Naive B cell (primary cell): ENCODE measurements around the gene HYCC2. TPM values are rescaled to one million over a fixed set of nuclear protein-coding genes. Genes with fewer than 3 reads are reported as not detected.
"Not testable (repeated sequence)": the region's sequence is repeated elsewhere in the genome, so short reads cannot be mapped to it uniquely, and the experiment has no call there.

Experiments
- ATAC-seq, 2 donors: fragments of 150-1000 bp; cut with Tn5 transposase; 2 replicates each; pipeline ENCODE4 v1.10.0; 2021; ENCODE audit warnings: low read depth in 2 of 2, mild to moderate bottlenecking in 2 of 2, moderate library complexity in 2 of 2
- DNase-seq: peaks from one replicate; pipeline ENCODE4 v3.0.0; 2022
- H3K27ac Mint-ChIP-seq, 6 donors: one replicate each; pipeline ENCODE4 v1.8.0; 2020 to 2022; ENCODE audit warnings: mild to moderate bottlenecking in 6 of 6, mixed read lengths in 6 of 6, moderate library complexity in 5 of 6, inconsistent platforms in 2 of 6
- H3K27me3 Mint-ChIP-seq, 3 donors: one replicate each; pipeline ENCODE4 v1.8.0; 2021 to 2022; ENCODE audit warnings: mixed read lengths in 3 of 3, mild to moderate bottlenecking in 1 of 3
- H3K36me3 Mint-ChIP-seq, 2 donors: one replicate each; pipeline ENCODE4 v1.8.0; 2020 to 2022; ENCODE audit warnings: mixed read lengths in 2 of 2, inconsistent platforms in 1 of 2, mild to moderate bottlenecking in 1 of 2
- H3K4me1 Mint-ChIP-seq, 3 donors: one replicate each; pipeline ENCODE4 v1.8.0; 2020 to 2022; ENCODE audit warnings: mixed read lengths in 3 of 3, inconsistent platforms in 1 of 3, mild to moderate bottlenecking in 1 of 3, moderate library complexity in 1 of 3
- H3K4me3 Mint-ChIP-seq, 8 donors: one replicate each; pipeline ENCODE4 v1.8.0; 2020 to 2022; ENCODE audit warnings: mild to moderate bottlenecking in 8 of 8, mixed read lengths in 8 of 8, moderate library complexity in 8 of 8, inconsistent platforms in 2 of 8
- H3K9me3 Mint-ChIP-seq, 7 donors: one replicate each; pipeline ENCODE4 v1.8.0; 2020 to 2022; ENCODE audit warnings: mixed read lengths in 7 of 7, mild to moderate bottlenecking in 5 of 7, inconsistent platforms in 2 of 7, moderate library complexity in 1 of 7
- polyA plus RNA-seq, 6 donors: library from polyadenylated mRNA; unstranded; fragments of 300-500 nt; fragmentation: Illumina TruSeq; gene quantifications; one replicate each; pipeline ENCODE4 v1.2.3, GENCODE V29; 2021; ENCODE audit warnings: low read depth in 6 of 6

HYCC2 gene
- polyA plus RNA-seq, 6 donors from 2014 or later, result 12.3 to 24.6 (median 20.5) TPM

DNA sequence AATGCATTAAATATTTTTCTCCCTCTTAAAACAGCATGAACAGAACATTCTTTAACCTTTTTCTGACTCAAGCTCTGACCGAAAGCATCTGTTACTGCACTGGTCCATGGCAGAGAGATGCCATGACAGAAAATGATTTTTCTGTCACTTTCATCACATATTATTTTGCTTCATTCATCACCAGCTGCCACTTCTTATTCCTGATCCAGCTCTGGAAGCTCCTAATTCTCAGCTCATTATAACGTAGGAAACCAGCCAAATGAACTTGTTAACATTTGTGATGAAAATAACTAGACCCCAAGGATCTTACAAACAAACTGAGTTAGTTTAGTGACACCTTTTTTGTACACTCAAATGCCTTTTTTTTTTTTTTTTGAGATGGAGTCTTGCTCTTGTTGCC is 36.9 kb upstream of the HYCC2 start:
- Mint-ChIP-seq H3K9me3 (no peaks in the 10 kb centered on the region), H3K4me3 (no peak overlapping the region), H3K27me3 (no peaks in the 10 kb centered on the region), H3K36me3 (peaks cover 12 to 15% of the 10 kb centered on the region in 2 donors), H3K27ac (no peak overlapping the region), H3K4me1 (peaks cover 5 to 10% (median 6%) of the 10 kb centered on the region in 3 donors)
- DNase-seq (no peak), ATAC-seq (no peak)

DNA sequence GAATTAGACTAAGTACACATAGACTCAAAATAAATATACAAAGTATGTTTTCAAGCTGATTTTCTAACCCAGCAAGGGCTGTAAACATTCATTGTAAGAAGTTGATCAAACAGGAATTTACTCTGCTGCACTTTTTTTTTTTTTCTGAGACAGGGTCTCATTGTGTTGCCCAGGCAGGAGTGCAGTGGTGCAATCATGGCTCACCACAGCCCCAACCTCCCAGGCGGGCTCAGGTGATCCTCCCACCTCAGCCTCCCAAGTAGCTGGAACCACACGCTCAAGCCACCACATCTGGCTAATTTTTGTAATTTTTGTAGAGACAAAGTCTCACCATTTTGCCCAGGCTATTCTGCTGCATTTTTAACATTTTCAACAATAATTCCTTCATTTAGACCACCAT is 36.2 kb upstream of the HYCC2 start:
- DNase-seq, result no peak
- Mint-ChIP-seq H3K27ac (no peak overlapping the region), H3K4me1 (peaks cover 3 to 8% (median 4%) of the 10 kb centered on the region in 3 donors), H3K4me3 (no peak overlapping the region), H3K27me3 (no peaks in the 10 kb centered on the region), H3K36me3 (peaks cover 12 to 15% of the 10 kb centered on the region in 2 donors), H3K9me3 (no peaks in the 10 kb centered on the region)
- ATAC-seq, result no peak

DNA sequence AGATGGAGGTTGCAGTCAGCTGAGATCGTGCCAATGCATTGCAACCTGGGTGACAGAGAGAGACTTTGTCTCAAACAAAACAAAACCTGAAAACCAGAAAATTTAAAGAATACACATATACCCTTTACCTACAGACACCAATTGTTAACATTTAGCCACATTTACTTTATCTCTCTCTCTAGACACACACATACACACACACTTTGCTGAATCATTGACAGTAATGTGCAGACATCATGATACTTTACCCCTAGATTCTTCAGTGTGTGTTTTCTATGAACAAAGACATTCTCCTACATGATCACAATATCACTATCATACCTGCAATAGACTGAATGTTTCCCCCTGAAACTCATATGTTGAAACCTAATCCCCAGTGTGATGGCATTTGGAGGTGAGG is 34.3 kb upstream of the HYCC2 start:
- peaks cover 0 to 4% (median under 1%) of the 10 kb centered on the region in 3 donors for H3K4me1 Mint-ChIP-seq
- no peaks in the 10 kb centered on the region for H3K27me3 Mint-ChIP-seq
- peaks cover 12 to 15% of the 10 kb centered on the region in 2 donors for H3K36me3 Mint-ChIP-seq
- no peak for ATAC-seq
- no peak overlapping the region for H3K4me3 Mint-ChIP-seq
- H3K9me3 Mint-ChIP-seq, result no peaks in the 10 kb centered on the region
- DNase-seq, result no peak
- peak overlapping the region in 1 of 6 donors; percentile 39 for H3K27ac Mint-ChIP-seq

DNA sequence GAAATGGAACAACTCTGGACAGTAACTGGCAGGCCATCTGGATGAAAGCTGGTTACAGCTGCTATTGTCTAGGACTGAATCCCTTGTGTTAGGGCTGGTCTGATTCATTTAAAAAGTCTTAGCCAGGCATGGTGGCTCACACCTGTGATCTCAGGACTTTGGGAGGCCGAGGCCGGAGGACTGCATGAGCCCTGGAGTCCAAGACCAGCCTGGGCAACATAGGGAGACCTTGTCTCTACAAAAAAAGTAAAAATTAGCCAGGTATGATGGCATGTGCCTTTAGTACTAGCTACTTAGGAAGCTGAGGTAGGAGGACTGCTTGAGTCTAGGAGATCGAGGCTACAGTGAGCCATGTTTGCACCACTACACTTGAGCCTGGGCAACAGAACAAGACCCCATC is 29.0 kb upstream of the HYCC2 start:
- H3K4me3 Mint-ChIP-seq, result no peak overlapping the region
- DNase-seq (no peak), ATAC-seq (no peak)
- H3K27ac Mint-ChIP-seq, result no peak overlapping the region
- H3K27me3 Mint-ChIP-seq, result no peaks in the 10 kb centered on the region
- no peaks in the 10 kb centered on the region for H3K9me3 Mint-ChIP-seq
- peaks cover 0 to under 1% of the 10 kb centered on the region in 2 donors for H3K36me3 Mint-ChIP-seq
- H3K4me1 Mint-ChIP-seq, result peaks cover 0 to 4% (median 0%) of the 10 kb centered on the region in 3 donors

DNA sequence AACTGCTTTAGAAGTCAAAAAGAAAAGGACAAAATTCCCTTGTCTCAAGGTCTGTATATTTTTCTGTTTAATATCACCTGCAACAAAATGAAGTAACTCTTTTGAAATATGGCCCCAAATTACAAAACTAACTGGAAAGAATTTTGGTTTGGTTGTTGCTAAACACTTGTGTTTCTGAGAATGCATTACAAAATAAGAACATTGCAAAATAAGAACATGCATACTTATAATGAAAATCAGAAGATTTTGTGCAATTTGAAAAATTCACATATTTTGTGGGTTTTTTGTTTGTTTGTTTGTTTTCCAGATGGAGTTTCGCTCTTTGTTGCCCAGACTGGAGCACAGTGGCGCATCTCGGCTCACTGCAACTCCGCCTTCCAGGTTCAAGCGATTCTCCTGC is 22.1 kb upstream of the HYCC2 start:
- Mint-ChIP-seq H3K36me3 (no peaks in the 10 kb centered on the region), H3K27ac (no peak overlapping the region), H3K27me3 (no peaks in the 10 kb centered on the region), H3K4me3 (no peak overlapping the region), H3K9me3 (no peaks in the 10 kb centered on the region), H3K4me1 (peaks cover 0 to 4% (median 0%) of the 10 kb centered on the region in 3 donors)
- DNase-seq, result no peak
- ATAC-seq, result no peak

DNA sequence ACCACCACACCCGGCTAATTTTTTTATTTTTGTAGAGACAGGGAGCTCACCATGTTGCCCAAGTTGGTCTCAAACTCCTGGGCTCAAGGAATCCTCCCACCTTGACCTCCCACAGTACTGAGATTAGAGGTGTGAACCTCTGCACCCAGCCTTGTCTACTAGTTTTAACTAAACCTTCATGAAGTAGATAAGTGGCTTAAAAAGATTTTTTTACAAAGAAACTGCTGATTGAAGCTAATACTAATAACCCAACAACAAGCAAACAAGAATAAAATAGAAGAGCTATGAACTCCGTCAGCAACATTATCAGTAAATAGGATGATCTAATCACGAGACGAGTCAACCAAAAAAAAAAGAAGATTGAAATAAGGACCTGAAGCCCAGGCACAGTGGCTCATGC is 19.1 kb upstream of the HYCC2 start:
- no peak overlapping the region for H3K4me3 Mint-ChIP-seq
- DNase-seq, result no peak
- H3K36me3 Mint-ChIP-seq, result no peaks in the 10 kb centered on the region
- peaks cover 0 to 4% (median 0%) of the 10 kb centered on the region in 3 donors for H3K4me1 Mint-ChIP-seq
- H3K27ac Mint-ChIP-seq, result peak overlapping the region in 2 of 6 donors; percentile 29 to 68
- H3K9me3 Mint-ChIP-seq, result no peaks in the 10 kb centered on the region
- H3K27me3 Mint-ChIP-seq, result no peaks in the 10 kb centered on the region
- no peak for ATAC-seq

DNA sequence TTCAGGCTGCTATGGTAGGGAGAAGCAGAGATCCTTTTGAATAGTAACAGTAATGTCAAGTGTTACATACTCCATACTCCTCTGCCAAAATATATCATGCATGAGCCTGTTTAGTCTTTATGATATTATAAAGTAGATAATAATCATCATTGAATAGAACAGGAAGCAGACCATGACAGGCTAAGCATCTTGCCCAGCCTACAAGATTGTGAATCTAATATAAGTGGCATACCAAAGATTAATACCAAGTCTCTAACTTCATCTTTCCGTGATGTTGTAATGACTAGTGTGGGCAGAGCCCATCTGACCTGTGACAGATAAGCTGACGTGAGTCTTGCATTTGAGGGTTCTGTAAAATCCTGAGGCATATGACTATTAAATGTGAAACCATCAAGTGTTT is 13.4 kb upstream of the HYCC2 start:
- DNase-seq (no peak), ATAC-seq (no peak)
- Mint-ChIP-seq H3K36me3 (no peaks in the 10 kb centered on the region), H3K4me1 (no peaks in the 10 kb centered on the region), H3K27ac (peak overlapping the region in 1 of 6 donors; percentile 49), H3K27me3 (no peaks in the 10 kb centered on the region), H3K9me3 (no peaks in the 10 kb centered on the region), H3K4me3 (no peak overlapping the region)

DNA sequence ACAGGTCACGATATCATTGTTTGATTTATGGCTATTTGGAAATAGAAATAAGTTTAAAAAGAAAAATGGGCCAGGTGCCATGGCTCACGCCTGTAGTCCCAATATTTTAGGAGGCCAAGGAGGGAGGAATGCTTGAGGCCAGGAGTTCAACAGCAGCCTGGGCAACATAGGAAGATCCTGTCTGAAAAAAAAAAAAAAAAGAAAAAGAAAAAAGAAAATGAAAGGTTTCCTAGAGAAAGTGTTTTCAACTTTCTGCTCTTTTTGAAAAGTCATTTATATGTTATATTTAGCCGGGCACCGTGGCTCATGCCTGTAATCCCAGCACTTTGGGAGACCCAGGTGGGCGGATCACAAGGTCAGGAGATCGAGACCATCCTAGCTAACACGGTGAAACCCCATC is 3.5 kb upstream of the HYCC2 start:
- no peak for DNase-seq
- H3K27me3 Mint-ChIP-seq, result no peaks in the 10 kb centered on the region
- peak overlapping the region in 1 of 8 donors; percentile 65 for H3K4me3 Mint-ChIP-seq
- peaks cover 21 to 38% (median 23%) of the 10 kb centered on the region in 3 donors for H3K4me1 Mint-ChIP-seq
- H3K9me3 Mint-ChIP-seq, result no peaks in the 10 kb centered on the region
- ATAC-seq, result no peak
- H3K36me3 Mint-ChIP-seq, result no peaks in the 10 kb centered on the region
- H3K27ac Mint-ChIP-seq, result peak overlapping the region in 2 of 6 donors; percentile 40 to 66

DNA sequence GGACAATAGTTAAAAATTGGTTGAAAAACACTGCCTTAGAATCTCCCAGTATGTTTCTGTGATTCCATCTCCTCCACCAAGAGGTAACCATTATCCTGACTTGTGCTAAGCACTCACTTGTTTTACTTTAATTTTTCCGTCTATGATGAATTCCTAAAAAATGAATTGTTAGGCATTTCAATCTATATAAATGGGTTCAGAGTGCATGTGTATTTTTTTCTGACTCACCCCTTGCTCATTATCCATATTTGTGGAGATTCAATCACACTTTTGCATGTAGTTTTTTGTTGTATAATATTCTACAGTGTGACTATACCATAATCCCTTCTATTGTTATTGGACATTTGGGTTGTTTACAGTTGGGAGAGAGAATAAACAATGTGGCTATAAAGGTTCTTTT is 1.6 kb upstream of the HYCC2 start:
- no peaks in the 10 kb centered on the region for H3K9me3 Mint-ChIP-seq
- H3K27me3 Mint-ChIP-seq, result no peaks in the 10 kb centered on the region
- no peak for DNase-seq
- no peak for ATAC-seq
- no peaks in the 10 kb centered on the region for H3K36me3 Mint-ChIP-seq
- H3K4me1 Mint-ChIP-seq, result peaks cover 33 to 51% (median 37%) of the 10 kb centered on the region in 3 donors
- H3K27ac Mint-ChIP-seq, result peak overlapping the region in 2 of 6 donors; percentile 33 to 40
- peak overlapping the region; percentile 9 to 99 (median 51) for H3K4me3 Mint-ChIP-seq

DNA sequence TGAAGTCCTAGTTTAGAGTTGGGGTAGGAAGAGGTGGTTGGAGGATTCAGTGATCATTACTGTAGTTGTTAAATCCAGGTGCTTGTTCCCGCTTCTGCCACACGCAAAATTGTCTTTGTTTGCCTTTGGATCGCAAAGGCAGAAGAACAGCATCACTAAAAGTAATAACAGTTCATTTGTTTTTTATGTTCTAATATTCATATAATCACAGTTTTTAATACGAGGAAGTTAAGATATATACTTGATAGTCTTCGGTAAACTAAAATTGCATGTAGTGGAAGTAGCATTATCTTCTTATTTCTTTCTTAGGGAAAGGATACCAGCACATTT is 695 bp upstream of the HYCC2 start:
- H3K9me3 Mint-ChIP-seq, result no peaks in the 10 kb centered on the region
- peak overlapping the region; percentile 90 to 98 (median 97) for H3K27ac Mint-ChIP-seq
- peak overlapping the region; percentile 92 to 100 (median 98) for H3K4me3 Mint-ChIP-seq
- ATAC-seq (no peak), DNase-seq (no peak)
- no peaks in the 10 kb centered on the region for H3K27me3 Mint-ChIP-seq
- H3K4me1 Mint-ChIP-seq, result peaks cover 33 to 49% (median 37%) of the 10 kb centered on the region in 3 donors
- no peaks in the 10 kb centered on the region for H3K36me3 Mint-ChIP-seq

DNA sequence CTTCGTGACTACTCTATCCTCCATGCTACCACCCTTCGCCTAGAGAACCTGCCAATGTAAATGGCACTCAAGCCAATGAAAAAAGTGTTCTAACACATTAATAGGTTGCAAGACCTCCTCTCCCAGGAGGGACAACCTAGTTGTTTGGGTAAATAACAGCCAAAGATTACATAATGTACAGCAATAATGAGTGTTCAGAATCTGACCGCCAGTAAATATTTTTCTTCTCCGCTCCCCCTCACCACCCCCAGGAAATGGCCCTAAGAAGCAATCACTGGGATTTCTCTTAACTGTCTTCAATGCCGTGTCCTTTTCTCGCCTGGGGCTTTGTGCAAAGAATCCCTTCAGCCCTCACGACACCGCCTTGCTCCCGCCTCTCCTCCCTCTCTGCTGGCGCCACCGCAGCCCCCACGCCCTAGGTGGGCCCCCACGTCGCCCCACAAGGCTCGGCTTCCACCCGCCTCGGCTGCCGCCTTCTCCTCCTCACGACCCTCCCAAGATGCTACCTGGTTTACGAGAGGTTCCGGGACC is 458 bp downstream of the HYCC2 start:
- Mint-ChIP-seq H3K27ac (peak overlapping the region; percentile 90 to 98 (median 97)), H3K36me3 (no peaks in the 10 kb centered on the region), H3K4me1 (peaks cover 33 to 57% (median 43%) of the 10 kb centered on the region in 3 donors), H3K9me3 (no peaks in the 10 kb centered on the region), H3K27me3 (no peaks in the 10 kb centered on the region), H3K4me3 (peak overlapping the region; percentile 92 to 100 (median 98))
- DNase-seq (no peak), ATAC-seq (peak; percentile 31 to 37)

DNA sequence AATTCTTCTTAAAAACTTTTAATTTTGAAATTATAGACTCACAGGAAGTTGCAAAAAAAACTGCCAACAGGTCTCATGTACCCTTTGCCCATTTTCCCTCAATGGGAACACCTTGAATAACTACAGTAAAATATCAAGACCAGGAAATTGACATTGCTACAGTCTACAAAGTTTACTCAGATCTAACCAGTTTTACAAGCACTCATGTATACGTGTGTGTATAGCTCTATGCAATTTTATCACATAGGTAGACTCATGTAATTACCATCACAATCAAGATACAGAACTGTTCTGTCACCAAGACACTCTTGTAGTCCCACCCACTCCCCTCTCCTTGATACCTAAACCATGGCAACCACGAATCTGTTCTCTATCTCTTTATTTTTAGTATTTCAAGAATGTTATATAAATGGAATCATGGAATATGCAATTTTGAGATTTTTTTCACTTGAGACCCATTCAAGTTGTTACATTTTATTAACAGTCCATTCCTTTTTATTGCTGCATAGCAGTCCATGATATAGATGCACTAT is 6.6 kb downstream of the HYCC2 start:
- Mint-ChIP-seq H3K9me3 (no peaks in the 10 kb centered on the region), H3K27ac (no peak overlapping the region), H3K4me3 (no peak overlapping the region), H3K4me1 (peaks cover 24 to 50% (median 38%) of the 10 kb centered on the region in 3 donors), H3K36me3 (peaks cover 0 to 7% of the 10 kb centered on the region in 2 donors), H3K27me3 (no peaks in the 10 kb centered on the region)
- no peak for DNase-seq
- no peak for ATAC-seq

DNA sequence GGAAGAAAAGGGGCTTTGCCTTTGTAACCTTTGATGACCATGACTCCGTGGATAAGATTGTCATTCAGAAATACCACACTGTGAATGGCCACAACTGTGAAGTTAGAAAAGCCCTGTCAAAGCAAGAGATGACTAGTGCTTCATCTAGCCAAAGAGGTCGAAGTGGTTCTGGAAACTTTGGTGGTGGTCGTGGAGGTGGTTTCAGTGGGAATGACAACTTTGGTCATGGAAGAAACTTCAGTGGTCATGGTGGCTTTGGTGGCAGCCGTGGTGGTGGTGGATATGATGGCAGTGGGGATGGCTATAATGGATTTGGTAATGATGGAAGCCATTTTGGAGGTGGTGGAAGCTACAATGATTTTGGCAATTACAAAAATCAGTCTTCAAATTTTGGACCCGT is 8.0 kb downstream of the HYCC2 start:
- peak overlapping the region in 2 of 6 donors; percentile 12 to 83 for H3K27ac Mint-ChIP-seq
- H3K27me3 Mint-ChIP-seq, DNase-seq: not testable (repeated sequence)

DNA sequence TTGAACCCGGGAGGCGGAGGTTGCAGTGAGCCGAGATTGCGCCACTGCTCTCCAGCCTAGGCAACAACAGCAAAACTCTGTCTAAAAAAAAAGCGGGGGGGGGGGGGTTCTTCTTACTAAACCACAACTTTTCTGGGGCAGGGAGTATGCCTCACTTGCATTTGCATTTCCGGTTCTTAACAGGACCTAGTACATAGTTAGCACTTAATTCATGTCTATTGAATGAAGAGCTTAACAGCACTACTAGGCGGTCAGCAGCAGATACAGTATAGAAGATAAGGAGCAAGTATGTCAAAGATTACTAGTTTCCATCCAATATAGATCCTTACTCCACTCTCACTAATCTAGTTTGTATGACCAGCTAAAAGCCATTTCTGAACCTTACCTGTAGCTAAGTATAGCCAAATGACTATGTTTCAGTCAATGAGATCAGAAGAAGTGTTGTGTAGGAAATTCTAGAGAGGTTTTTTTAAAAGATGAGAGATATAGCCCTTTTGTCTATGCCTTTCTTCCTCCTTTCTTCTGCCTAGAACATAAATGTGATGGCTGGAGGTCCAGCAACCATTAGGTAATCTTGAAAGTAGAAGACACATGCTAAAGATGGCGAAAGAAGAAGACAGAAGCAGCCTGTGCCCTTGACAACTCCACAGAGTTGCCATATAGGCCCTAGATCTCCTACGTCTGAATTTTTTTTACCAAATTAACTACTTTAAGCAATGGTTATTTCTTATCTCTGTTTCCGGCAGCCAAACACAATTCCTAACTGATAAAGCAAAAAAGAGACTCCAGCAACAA is 11.3 kb downstream of the HYCC2 start:
- H3K36me3 Mint-ChIP-seq, result peaks cover 0 to 7% of the 10 kb centered on the region in 2 donors
- no peak overlapping the region for H3K4me3 Mint-ChIP-seq
- peaks cover 17 to 21% (median 17%) of the 10 kb centered on the region in 3 donors for H3K4me1 Mint-ChIP-seq
- DNase-seq, result no peak
- ATAC-seq, result no peak
- H3K27me3 Mint-ChIP-seq, result no peaks in the 10 kb centered on the region
- peak overlapping the region in 2 of 6 donors; percentile 24 to 79 for H3K27ac Mint-ChIP-seq
- no peaks in the 10 kb centered on the region for H3K9me3 Mint-ChIP-seq

More for the DNA sequence above, 8.0 kb downstream of the HYCC2 start:
- not testable (repeated sequence) for H3K9me3 Mint-ChIP-seq, ATAC-seq, H3K36me3 Mint-ChIP-seq, H3K4me3 Mint-ChIP-seq
- H3K4me1 Mint-ChIP-seq, result peaks cover 15 to 38% (median 26%) of the 10 kb centered on the region in 3 donors
